D721Med (cell line): ENCODE data around the gene EXT2.

Experiments
- DNase-seq: peaks from one replicate; pipeline ENCODE4 v3.0.0; 2011; ENCODE audit warnings: low spot score; ENCODE audit not compliant: insufficient read length
- FAIRE-seq: peaks from 2 replicates; lab custom pipeline; 2011; peaks lifted over from hg19 to GRCh38; lab: Jason Lieb, UNC
- CTCF ChIP-seq: IDR thresholded peaks from 2 replicates; pipeline ENCODE4 v1.5.1; 2012; ENCODE audit warnings: mild to moderate bottlenecking, control low read depth; ENCODE audit not compliant: insufficient read depth; ENCODE audit errors: missing control alignments

Gene EXT2

GRCh38 chr11:44113018-44113417 lies 17.5 kb downstream of the EXT2 start:
- DNase-seq, result no peak
- FAIRE-seq, result no peak
- TF ChIP-seq CTCF, result no peak

- DNase-seq (no peak), FAIRE-seq (no peak)
Observed at GRCh38 chr11:44113572-44113971, 18.1 kb downstream of the EXT2 start.

GRCh38 chr11:44116234-44116830 lies 20.9 kb downstream of the EXT2 start:
- TF ChIP-seq CTCF, result no peak
- DNase-seq (no peak), FAIRE-seq (no peak)

More at GRCh38 chr11:44113572-44113971, 18.1 kb downstream of the EXT2 start:
- TF ChIP-seq CTCF, result no peak

GRCh38 chr11:44120169-44120568 lies 24.7 kb downstream of the EXT2 start:
- FAIRE-seq, result no peak
- DNase-seq, result no peak
- TF ChIP-seq CTCF, result peak; percentile 31

- no peak for TF ChIP-seq CTCF
- DNase-seq (no peak), FAIRE-seq (no peak)
Observed at GRCh38 chr11:44125598-44125997, 30.1 kb downstream of the EXT2 start.

- TF ChIP-seq CTCF, result no peak
- DNase-seq (no peak), FAIRE-seq (no peak)
Observed at GRCh38 chr11:44126304-44126703, 30.8 kb downstream of the EXT2 start.

- DNase-seq (no peak), FAIRE-seq (no peak)
Observed at GRCh38 chr11:44127130-44127529, 31.7 kb downstream of the EXT2 start.

More at GRCh38 chr11:44127130-44127529, 31.7 kb downstream of the EXT2 start:
- no peak for TF ChIP-seq CTCF
